HepG2 (cell line): Measurements from ENCODE around the gene NPHP4. TPM values are rescaled to one million over a fixed set of nuclear protein-coding genes. Genes with fewer than 3 reads are reported as not detected.
A peak's percentile ranks its signal among the peaks of the same experiment; 100 is the strongest.

Experiments
- EP300 ChIP-seq, 3 experiments: sonication (generic) in 1 of 3; formaldehyde crosslinking in 1 of 3; IDR thresholded peaks; 2 replicates each; pipeline versions ENCODE4 v1.5.1 to v1.6.1; 2011 to 2020; ENCODE audit warnings: low read depth in 2 of 3, low read length in 2 of 3, borderline replicate concordance in 1 of 3, improper control_type of control experiment in 1 of 3, mild to moderate bottlenecking in 1 of 3, missing genetic modification reagents in 1 of 3, moderate library complexity in 1 of 3
- FOXA1 ChIP-seq, 2 experiments: fragments of 450-650 bp in 1 of 2; sonication (generic) in 1 of 2; formaldehyde crosslinking in 1 of 2; IDR thresholded peaks; 2 replicates each; pipeline versions ENCODE4 v1.4.0 to v1.6.1; 2016 to 2020; ENCODE audit warnings: missing genetic modification reagents in 1 of 2
- GATAD2A ChIP-seq: IDR thresholded peaks from 2 replicates; pipeline ENCODE4 v1.6.1; 2016
- HCFC1 ChIP-seq: fragments of 150-350 bp; IDR thresholded peaks from 2 replicates; pipeline ENCODE4 v1.6.1; 2014; ENCODE audit warnings: low read depth, low read length
- HOXA3 ChIP-seq: sonication (generic); formaldehyde crosslinking; IDR thresholded peaks from 2 replicates; pipeline ENCODE4 v1.5.0; 2020; ENCODE audit warnings: missing genetic modification reagents
- NR3C1 ChIP-seq: sonication (generic); formaldehyde crosslinking; IDR thresholded peaks from 2 replicates; pipeline ENCODE4 v1.4.0; 2020; ENCODE audit warnings: missing genetic modification reagents
- PHF8 ChIP-seq: sonication (generic); formaldehyde crosslinking; IDR thresholded peaks from 2 replicates; pipeline ENCODE4 v1.5.0; 2020; ENCODE audit warnings: missing genetic modification reagents
- SAP130 ChIP-seq: IDR thresholded peaks from 2 replicates; pipeline ENCODE4 v1.6.1; 2016; ENCODE audit warnings: low read depth
- TSC22D2 ChIP-seq: sonication (generic); formaldehyde crosslinking; IDR thresholded peaks from 2 replicates; pipeline ENCODE4 v1.5.1; 2020; ENCODE audit warnings: missing genetic modification reagents, mild to moderate bottlenecking, borderline replicate concordance
- ZBTB26 ChIP-seq: IDR thresholded peaks from 2 replicates; pipeline ENCODE4 v1.6.1; 2016; ENCODE audit warnings: missing compliant biosample characterization, missing genetic modification reagents, borderline replicate concordance
- ZNF430 ChIP-seq: sonication (generic); formaldehyde crosslinking; IDR thresholded peaks from 2 replicates; pipeline ENCODE4 v1.9.0; 2021; ENCODE audit warnings: mild to moderate bottlenecking, missing genetic modification reagents
- ZNF607 ChIP-seq: sonication (generic); formaldehyde crosslinking; IDR thresholded peaks from 2 replicates; pipeline ENCODE4 v1.5.1; 2020; ENCODE audit warnings: missing genetic modification reagents, mild to moderate bottlenecking, borderline replicate concordance
- polyA plus RNA-seq, 8 experiments: library from polyadenylated mRNA; depleted of rRNA in 3 of 8; stranded (reverse) in 7 of 8; unstranded in 1 of 8; fragments of >200 nt; fragmentation: Illumina TruSeq in 4 of 8; extraction: Trizol in 4 of 8; gene quantifications; 2 replicates each; pipeline versions ENCODE4 v1.2.1 to v1.2.3, GENCODE V29; 2011 to 2016; ENCODE audit warnings: low read depth in 4 of 8, missing spikeins in 1 of 8, mixed read lengths in 1 of 8; ENCODE audit not compliant: insufficient read depth in 1 of 8
- total RNA-seq, 5 experiments: library from RNA; depleted of rRNA; stranded (reverse); fragments of >200 nt; fragmentation: Illumina TruSeq; extraction: Trizol; gene quantifications; 2 replicates each; pipeline ENCODE4 v1.2.3, GENCODE V29; 2016; ENCODE audit warnings: low read depth in 1 of 5
- TF ChIP-seq, protein P1 (sequence below): sonication (generic); formaldehyde crosslinking; IDR thresholded peaks from 2 replicates; pipeline ENCODE4 v1.4.0; 2020; ENCODE audit warnings: missing genetic modification reagents

Gene NPHP4
- total and polyA plus RNA-seq, 2 of the 13 experiments (the other 11 are each of a cell fraction or from before 2014, with no cell fraction given) = 4.4 to 6.8 TPM

GRCh38 chr1:6003568-6004411, 11.6 kb upstream of the NPHP4 start (continued):
- TF ChIP-seq EP300 (IDR thresholded peaks at IDR 0.05; ENCODE audit: low read depth in 2 of 2, low read length in 2 of 2) (0 out of 4 replicates have a peak, but pooled peaks of 1 of the 2 experiments have one; percentile 22), EP300 (CRISPR knock-in tag; IDR thresholded peaks at IDR 0.05; ENCODE audit: borderline replicate concordance) (no peak), GATAD2A (CRISPR knock-in tag) (0 out of 2 replicates have a peak, but pooled peaks have one; percentile 15), SAP130 (CRISPR knock-in tag) (peak; percentile 18; the same call in 1 of the 2 replicates), PHF8 (CRISPR knock-in tag) (no peak), FOXA1 (IDR thresholded peaks at IDR 0.05) (no peak), FOXA1 (CRISPR knock-in tag; IDR thresholded peaks at IDR 0.05) (0 out of 2 replicates have a peak, but pooled peaks have one; percentile 30), HOXA3 (CRISPR knock-in tag) (peak; percentile 32; the same call in 1 of the 2 replicates), ZNF607 (no peak), TSC22D2 (CRISPR knock-in tag) (no peak), NR3C1 (CRISPR knock-in tag) (no peak), ZBTB26 (CRISPR knock-in tag) (no peak), ZNF430 (0 out of 2 replicates have a peak, but pooled peaks have one; percentile 47), HCFC1 (no peak)
- TF ChIP-seq, protein P1, sequence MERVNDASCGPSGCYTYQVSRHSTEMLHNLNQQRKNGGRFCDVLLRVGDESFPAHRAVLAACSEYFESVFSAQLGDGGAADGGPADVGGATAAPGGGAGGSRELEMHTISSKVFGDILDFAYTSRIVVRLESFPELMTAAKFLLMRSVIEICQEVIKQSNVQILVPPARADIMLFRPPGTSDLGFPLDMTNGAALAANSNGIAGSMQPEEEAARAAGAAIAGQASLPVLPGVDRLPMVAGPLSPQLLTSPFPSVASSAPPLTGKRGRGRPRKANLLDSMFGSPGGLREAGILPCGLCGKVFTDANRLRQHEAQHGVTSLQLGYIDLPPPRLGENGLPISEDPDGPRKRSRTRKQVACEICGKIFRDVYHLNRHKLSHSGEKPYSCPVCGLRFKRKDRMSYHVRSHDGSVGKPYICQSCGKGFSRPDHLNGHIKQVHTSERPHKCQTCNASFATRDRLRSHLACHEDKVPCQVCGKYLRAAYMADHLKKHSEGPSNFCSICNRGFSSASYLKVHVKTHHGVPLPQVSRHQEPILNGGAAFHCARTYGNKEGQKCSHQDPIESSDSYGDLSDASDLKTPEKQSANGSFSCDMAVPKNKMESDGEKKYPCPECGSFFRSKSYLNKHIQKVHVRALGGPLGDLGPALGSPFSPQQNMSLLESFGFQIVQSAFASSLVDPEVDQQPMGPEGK (CRISPR knock-in tag) = peak; percentile 86
